ENCODE results near the gene XRCC6. TPM values are rescaled to one million over a fixed set of nuclear protein-coding genes. Genes with fewer than 3 reads are reported as not detected.
A peak's percentile ranks its signal among the peaks of the same experiment; 100 is the strongest.

Gene XRCC6
- total and polyA plus RNA-seq, 2 of the 13 experiments (the other 11 are each of a cell fraction or from before 2014, with no cell fraction given) = 124 to 625 TPM

DNA sequence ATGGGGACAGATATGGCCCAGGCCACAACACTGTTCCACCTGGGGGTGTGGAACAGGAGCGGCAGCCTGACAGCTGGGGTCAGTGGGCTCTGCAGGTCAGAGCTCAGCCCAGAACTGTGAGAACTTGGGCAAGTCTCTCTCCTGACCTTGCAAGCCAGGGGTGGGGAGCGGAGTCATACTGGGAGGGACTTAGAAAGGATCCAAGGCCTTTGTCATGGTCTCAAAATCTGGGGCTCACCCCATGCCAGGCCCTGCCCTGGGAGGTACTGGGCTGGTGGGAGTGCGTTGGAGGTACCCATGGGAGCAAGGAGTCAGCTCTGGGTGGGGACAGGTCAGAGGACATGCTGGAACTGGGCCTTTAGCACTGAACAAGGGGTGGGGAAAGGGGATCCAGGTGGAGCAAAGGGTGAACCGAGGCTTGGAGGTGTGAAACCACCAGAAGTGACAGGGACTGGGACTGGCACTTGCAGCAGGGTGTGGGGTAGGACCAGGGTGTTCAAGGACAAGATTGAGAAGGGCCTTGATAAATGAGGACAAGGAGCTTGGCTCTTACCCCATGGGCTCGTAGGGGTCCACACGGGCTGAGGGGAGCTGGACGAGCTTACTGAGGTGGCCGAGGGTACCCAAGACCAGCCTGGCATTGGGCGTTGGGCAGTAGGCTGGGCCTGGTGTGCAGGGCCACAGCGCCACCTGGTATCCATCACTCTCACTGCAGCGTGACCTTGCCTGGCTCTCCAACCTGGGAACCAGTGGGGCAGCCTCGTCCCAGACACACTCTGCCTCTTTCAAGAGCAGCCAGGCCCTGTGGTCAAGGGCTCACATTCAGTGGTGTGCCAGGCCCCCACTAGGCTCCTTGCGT is 24.1 kb upstream of the XRCC6 start (continued):
- no peak for TF ChIP-seq ZNF142 (CRISPR knock-in tag; IDR thresholded peaks at IDR 0.05)
- TF ChIP-seq ZSCAN9 (CRISPR knock-in tag; IDR thresholded peaks at IDR 0.05; ENCODE audit: borderline replicate concordance) = no peak
- TF ChIP-seq LCORL (IDR thresholded peaks at IDR 0.05) = no peak
- TF ChIP-seq LCORL (CRISPR knock-in tag; IDR thresholded peaks at IDR 0.05) = 0 out of 2 replicates have a peak, but pooled peaks have one; percentile 49
- TF ChIP-seq RFX5 (IDR thresholded peaks at IDR 0.05; ENCODE audit: low read depth, low read length) = no peak
- no peak for TF ChIP-seq DNMT3B (CRISPR knock-in tag; conservative IDR thresholded peaks at IDR 0.05)
- no peak for TF ChIP-seq SRSF1 (optimal IDR thresholded peaks at IDR 0.05; ENCODE audit: low read depth, low read length)
- TF ChIP-seq XRCC5 (optimal IDR thresholded peaks at IDR 0.05; ENCODE audit: low read length) = peak; percentile 42
- TF ChIP-seq, protein P1, sequence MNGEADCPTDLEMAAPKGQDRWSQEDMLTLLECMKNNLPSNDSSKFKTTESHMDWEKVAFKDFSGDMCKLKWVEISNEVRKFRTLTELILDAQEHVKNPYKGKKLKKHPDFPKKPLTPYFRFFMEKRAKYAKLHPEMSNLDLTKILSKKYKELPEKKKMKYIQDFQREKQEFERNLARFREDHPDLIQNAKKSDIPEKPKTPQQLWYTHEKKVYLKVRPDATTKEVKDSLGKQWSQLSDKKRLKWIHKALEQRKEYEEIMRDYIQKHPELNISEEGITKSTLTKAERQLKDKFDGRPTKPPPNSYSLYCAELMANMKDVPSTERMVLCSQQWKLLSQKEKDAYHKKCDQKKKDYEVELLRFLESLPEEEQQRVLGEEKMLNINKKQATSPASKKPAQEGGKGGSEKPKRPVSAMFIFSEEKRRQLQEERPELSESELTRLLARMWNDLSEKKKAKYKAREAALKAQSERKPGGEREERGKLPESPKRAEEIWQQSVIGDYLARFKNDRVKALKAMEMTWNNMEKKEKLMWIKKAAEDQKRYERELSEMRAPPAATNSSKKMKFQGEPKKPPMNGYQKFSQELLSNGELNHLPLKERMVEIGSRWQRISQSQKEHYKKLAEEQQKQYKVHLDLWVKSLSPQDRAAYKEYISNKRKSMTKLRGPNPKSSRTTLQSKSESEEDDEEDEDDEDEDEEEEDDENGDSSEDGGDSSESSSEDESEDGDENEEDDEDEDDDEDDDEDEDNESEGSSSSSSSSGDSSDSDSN (CRISPR knock-in tag; IDR thresholded peaks at IDR 0.05) = peak; percentile 29; the same call in 1 of the 2 replicates
- TF ChIP-seq, protein P2, sequence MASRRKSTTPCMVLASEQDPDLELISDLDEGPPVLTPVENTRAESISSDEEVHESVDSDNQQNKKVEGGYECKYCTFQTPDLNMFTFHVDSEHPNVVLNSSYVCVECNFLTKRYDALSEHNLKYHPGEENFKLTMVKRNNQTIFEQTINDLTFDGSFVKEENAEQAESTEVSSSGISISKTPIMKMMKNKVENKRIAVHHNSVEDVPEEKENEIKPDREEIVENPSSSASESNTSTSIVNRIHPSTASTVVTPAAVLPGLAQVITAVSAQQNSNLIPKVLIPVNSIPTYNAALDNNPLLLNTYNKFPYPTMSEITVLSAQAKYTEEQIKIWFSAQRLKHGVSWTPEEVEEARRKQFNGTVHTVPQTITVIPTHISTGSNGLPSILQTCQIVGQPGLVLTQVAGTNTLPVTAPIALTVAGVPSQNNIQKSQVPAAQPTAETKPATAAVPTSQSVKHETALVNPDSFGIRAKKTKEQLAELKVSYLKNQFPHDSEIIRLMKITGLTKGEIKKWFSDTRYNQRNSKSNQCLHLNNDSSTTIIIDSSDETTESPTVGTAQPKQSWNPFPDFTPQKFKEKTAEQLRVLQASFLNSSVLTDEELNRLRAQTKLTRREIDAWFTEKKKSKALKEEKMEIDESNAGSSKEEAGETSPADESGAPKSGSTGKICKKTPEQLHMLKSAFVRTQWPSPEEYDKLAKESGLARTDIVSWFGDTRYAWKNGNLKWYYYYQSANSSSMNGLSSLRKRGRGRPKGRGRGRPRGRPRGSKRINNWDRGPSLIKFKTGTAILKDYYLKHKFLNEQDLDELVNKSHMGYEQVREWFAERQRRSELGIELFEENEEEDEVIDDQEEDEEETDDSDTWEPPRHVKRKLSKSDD (CRISPR knock-in tag; IDR thresholded peaks at IDR 0.05; ENCODE audit: low read depth) = no peak
- TF ChIP-seq ARID4A (CRISPR knock-in tag; IDR thresholded peaks at IDR 0.05; ENCODE audit: borderline replicate concordance) = no peak
- TF ChIP-seq, protein P3, sequence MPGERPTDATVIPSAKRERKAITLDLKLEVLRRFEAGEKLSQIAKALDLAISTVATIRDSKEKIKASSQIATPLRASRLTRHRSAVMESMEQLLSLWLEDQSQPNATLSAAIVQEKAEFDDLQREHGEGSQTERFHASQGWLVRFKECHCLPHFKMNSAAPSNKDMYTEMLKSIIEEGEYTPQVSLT (CRISPR knock-in tag; IDR thresholded peaks at IDR 0.05; ENCODE audit: borderline replicate concordance, low read depth) = no peak
